Endometrial microvascular endothelial cells (primary cell): ENCODE results near the gene PPY. TPM values are rescaled to one million over a fixed set of nuclear protein-coding genes. Genes with fewer than 3 reads are reported as not detected.
"Not testable (repeated sequence)": the region's sequence is repeated elsewhere in the genome, so short reads cannot be mapped to it uniquely, and the experiment has no call there.

Experiments
- in situ Hi-C: cut with HindIII; loops from 2 replicates; pipeline ENCODE4 v1.10.0; 2017; ENCODE audit warnings: low sequenced_read_pairs, low pct_unique_long_range_greater_than_20kb; ENCODE audit errors: inconsistent ontology term
- total RNA-seq: library from RNA; depleted of rRNA; stranded (reverse); fragments of >200 nt; gene quantifications from one replicate; pipeline ENCODE4 v1.2.3, GENCODE V29; 2015; ENCODE audit errors: inconsistent ontology term

The PPY gene
- total RNA-seq, 1 donor from 2014 or later, result not detected

GRCh38 chr17:43970366-43970765 lies 28.1 kb upstream of the PPY start:
- in situ Hi-C loops, result no loop called here

- in situ Hi-C loops, result no loop called here
Measured at GRCh38 chr17:43967251-43967875, 25.1 kb upstream of the PPY start.

- in situ Hi-C loops, result no loop called here
Measured at GRCh38 chr17:43966276-43966675, 24.0 kb upstream of the PPY start.

GRCh38 chr17:43962479-43962878 lies 20.2 kb upstream of the PPY start:
- in situ Hi-C loops, result no loop called here

- in situ Hi-C loops, result no loop called here
Measured at GRCh38 chr17:43961954-43962353, 19.7 kb upstream of the PPY start.

- in situ Hi-C loops, result not testable (repeated sequence)
Measured at GRCh38 chr17:43961292-43961691, 19.0 kb upstream of the PPY start.

- in situ Hi-C loops, result no loop called here
Measured at GRCh38 chr17:43958748-43959352, 16.6 kb upstream of the PPY start.

GRCh38 chr17:43956222-43956621 lies 13.9 kb upstream of the PPY start:
- in situ Hi-C loops, result no loop called here

GRCh38 chr17:43953746-43954145 lies 11.5 kb upstream of the PPY start, which contains the start of gene PYY:
TSS of gene PYY (minus strand) at chr17:43953940. CDS start at chr17:43953483, 457 bp downstream.
- in situ Hi-C loops, result no loop called here

GRCh38 chr17:43952724-43953666 lies 10.7 kb upstream of the PPY start:
- in situ Hi-C loops, result no loop called here

GRCh38 chr17:43952351-43952723 lies 10.1 kb upstream of the PPY start:
- in situ Hi-C loops, result no loop called here

- in situ Hi-C loops, result no loop called here
Measured at GRCh38 chr17:43951750-43952149, 9.5 kb upstream of the PPY start.

- in situ Hi-C loops, result no loop called here
Measured at GRCh38 chr17:43950554-43950953, 8.3 kb upstream of the PPY start.

GRCh38 chr17:43949781-43950180 lies 7.5 kb upstream of the PPY start:
- in situ Hi-C loops, result no loop called here

GRCh38 chr17:43946781-43947180 lies 4.5 kb upstream of the PPY start:
- in situ Hi-C loops, result no loop called here

- in situ Hi-C loops, result no loop called here
Measured at GRCh38 chr17:43945074-43945829, 3.0 kb upstream of the PPY start.

GRCh38 chr17:43940630-43941029 lies 1.6 kb downstream of the PPY start:
- in situ Hi-C loops, result no loop called here

- in situ Hi-C loops, result no loop called here
Measured at GRCh38 chr17:43939886-43940285, 2.4 kb downstream of the PPY start.

- in situ Hi-C loops, result not testable (repeated sequence)
Measured at GRCh38 chr17:43939452-43939851, 2.8 kb downstream of the PPY start.
